Measurements from ENCODE around the gene MAP2K5.

The MAP2K5 gene

DNA sequence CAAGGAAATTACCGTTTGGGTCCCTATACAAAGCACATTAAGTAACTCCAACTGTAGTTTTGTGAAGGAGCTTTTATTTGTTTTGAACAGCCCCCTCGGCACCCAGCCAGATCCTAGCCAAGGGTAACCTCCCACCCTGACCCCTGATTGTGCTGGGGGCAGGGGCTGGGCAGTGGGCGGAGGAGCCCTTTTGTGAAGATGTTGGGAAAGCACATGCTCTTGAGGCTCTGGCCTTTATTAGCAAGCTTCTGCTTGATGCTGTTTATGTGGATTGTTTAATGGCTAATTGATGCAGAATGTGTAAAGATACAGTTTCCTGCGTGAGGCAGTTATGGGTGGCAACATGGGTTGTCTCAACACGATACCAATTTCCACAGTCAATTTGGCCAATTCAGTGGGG is 136.5 kb downstream of the MAP2K5 start:
- DNase-seq: no peak

DNA sequence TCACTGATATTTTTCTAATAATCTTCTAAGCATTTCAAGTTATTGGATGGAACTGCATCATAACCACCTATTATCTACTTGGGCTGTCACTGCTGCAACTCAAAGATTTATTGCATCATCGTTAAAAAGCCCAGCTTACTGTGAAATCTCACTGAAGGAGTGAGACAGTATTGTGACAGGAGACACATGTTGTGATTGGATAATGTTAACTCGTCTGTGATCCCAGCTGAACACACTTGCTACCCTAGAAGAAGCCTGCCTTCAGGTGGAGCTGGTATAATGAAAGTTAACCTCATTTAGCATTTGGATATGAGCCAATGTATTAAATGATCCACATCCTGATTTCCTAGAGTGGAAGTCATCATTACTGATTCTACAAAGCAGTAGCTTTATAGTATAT is 138.1 kb downstream of the MAP2K5 start:
- DNase-seq: peak; percentile 16

DNA sequence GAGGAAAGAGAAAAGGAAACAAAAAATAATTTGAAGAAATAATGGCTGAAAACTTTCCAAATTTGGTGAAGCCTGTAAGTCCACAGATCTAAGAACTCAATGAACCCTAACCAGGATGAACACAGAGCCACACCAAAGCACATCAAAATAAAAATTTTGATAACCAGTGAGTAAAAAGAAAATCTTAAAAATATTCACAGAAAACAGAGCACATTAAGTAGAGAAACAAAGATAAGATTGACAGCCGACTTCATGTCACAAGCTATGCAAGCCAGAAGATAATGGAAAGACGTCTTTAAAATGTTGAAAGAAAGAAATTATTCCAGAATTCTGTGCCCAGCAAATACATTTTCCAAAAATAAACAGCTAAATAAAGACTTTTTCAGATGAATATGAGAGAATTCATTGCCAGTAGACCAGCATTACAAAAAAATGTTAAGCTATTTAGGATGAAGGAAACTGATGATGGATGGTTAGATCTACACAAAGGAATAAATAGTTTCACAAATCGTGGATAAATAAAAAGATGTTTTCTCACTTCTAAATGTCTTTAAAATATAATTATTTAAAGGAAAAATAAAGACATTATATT is 142.6 kb downstream of the MAP2K5 start:
- DNase-seq: peak; percentile 13

DNA sequence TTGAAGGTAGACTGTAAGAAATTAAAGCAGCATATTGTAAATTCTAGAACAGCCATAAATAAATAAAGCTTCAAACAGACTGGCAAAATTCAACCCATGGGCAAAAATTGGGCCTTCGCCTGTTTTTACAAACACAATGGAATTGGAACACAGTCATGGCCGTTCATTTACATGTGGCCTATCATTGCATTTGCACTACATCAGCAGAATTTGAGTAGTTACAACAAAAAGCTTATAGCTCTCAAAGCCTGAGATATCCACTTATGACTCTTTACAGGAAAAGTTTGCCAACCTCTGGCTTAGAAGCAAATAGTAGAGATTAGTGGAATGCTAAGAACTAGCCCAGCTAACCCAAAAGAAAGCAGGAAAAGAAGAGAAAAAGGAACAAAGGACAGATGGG is 143.2 kb downstream of the MAP2K5 start:
- DNase-seq: no peak

DNA sequence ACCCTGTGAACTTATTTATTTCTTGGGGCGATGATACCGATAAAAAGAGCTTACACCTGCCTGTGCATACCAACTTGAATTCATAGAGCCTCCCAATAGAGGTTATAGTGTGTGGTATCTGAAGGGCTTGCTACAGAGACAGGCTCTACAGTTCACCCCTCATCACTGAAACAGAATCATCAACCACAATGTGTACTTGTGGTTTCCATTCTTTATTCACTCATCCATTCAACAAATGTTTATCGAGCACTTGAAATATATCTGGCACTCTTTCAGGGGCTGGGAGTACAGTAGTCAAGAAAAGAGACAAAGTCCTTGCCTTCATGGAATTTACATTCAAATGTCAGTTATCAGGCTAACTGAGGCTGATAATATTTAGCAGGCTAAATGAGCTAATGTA is 148.4 kb downstream of the MAP2K5 start:
- peak; percentile 90 for DNase-seq

DNA sequence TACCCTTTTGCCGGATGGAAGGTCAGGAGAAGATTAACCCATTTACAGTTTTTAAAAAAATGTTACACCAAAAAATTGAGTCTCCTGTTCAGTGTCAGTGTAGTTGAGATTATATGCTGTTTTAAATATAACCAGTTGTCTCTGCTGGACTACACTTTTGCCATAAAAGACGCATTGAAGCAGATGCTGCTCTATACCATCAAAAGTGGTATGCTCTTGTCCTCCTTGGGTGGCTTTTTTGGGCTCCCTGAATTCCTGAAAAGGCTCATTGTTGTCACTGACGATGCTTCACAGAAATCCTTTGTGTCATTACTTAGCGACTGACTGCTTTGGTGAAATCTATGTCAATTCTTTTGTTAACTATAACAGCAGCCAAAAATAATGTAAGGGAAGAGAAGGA is 148.9 kb downstream of the MAP2K5 start:
- no peak for DNase-seq

DNA sequence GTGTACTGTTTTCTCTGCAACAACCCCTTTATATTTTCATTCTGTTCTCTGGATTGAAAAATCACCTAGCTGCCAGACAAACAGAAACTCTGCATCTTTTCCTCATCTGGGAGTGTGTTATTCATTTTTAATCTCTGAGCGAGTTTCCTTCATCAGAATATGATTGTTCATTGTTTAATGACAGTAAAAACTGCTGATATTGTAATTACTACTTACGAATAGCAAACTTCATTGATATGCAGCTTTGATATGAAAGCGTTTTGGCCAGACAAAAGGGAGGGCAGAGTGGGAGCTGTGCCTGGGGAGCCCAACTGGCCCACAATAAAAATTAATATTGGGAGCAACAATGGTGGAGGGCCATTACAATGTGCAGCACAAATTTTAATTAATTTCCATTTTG is 150.1 kb downstream of the MAP2K5 start:
- DNase-seq: no peak

DNA sequence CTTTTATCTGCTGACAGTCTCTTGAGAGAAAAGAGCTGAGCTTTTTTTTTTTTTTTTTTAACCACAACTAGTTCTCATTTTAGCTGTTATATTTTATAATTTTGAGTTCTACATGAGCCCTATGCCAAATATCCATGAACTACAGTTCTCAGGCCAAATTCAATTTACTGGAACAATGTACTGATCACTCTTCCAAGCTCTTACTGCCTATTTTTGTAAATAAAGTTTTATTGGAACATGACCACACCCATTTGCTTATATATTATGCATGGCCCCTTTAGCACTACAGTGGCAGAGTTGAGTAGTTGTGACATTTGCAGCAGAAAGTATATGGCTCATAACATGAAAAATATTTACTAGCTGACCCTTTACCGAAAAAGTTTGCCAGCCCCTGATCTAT is 153.6 kb downstream of the MAP2K5 start:
- DNase-seq: no peak

DNA sequence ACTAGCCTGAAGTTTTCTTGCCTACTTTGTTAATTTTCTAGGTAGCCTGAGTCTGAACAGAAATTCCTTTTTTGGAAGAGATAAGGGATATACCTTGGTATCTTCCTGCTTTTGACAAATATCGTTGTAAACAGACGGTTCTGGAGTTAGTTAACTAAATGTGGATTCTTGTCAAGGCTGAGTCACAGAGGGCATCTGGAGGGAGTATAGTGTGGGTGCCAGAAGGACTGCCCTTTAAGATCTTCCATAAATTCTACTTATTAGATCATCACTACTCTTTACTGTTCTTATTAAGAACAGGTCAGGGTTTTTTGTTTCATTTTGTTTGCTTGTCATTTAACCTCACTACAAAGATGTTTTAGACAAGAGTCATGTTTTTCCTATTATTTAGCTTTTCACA is 157.5 kb downstream of the MAP2K5 start:
- DNase-seq: no peak

DNA sequence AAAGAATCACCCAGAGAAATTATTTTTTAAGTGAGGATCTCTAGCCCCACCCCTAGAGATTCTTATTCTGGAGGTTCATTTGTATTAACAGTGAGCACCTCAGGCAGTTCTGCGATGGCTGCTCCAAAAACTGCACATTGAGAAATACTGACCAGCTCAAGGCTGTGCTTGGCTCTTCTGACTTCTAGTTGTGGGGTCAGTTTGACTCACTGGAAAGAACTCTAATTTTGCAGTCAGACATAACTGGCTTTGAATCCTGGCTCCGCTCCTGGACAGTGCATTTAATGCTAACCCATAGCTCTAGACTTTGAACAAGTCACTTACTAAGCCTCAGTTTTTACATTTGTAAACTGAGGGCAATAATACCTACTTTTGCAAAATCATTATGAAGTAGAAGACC is 159.2 kb downstream of the MAP2K5 start:
- DNase-seq: no peak

DNA sequence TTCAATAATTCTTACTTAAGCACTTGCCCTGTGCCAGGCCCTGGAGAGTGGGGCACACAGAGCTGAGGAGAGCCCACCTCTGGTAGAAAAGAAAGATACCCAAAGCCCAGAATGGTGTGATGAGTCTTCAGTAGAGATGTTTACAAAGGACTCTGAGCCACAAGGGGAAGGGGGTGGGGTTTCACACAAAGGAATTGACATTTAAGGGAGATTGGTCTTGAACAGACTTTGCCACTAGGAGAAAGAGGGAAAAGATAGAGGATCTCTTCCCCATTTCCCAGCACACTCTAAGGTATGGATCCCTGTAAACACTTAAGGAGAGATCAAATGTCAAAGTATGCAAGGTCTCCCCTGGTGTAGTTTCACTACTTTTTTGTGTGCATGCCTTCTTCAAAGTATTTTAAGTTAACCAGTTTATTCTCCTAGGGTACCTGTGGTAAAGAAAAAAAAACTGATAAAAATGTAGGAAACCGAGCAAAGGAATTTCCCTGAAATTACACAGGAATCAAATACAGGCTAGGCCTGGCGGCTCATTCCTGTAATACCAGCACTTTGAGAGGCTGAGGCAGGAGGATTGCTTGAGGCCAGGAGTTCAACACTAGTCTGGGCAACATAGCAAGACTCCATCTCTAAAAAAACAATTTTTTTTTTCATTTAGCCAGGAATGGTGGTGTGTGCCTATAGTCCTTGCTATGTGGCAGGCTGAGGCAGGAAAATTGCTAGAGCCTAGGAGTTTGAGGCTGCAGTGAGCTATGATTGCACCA is 165.2 kb downstream of the MAP2K5 start:
- no peak for DNase-seq

DNA sequence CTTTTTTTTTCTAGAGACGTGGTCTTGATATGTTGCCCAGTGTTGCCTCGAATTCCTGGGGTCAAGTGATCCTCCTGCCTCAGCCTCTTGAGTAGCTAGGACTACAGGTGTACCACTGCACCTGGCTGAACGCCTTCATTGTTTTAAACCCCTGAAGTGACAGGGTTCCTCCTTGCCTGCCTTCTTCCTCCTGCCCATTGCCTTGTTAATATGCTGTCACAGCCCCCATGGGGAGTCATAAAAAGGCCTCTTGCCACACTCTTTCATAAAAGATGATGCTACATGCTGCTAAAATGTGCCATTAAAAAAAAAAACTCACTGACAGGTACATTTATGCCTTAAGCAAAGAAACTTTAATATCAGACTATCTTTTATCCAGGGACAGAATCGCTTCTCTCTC is 166.0 kb downstream of the MAP2K5 start:
- DNase-seq: peak; percentile 24

DNA sequence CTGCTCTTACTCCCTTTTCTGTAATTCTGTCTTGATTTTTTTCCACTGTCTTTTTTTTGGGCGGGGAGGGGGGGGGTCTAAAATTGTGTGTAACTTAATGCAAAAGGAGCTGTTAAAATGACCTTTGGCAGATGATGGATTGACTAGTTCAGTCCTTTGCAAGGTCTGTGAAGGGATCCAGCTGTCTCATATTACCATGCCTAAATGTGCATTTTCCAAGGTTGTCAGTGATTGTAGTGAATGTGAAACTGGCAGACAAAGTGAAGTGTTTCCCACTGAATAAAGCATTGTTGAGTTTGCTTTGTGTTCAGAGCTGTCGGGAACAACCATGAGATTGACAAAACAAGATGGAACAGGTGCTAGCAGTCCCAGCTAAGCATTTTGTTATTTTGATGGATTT is 172.7 kb downstream of the MAP2K5 start:
- DNase-seq: peak; percentile 40

DNA sequence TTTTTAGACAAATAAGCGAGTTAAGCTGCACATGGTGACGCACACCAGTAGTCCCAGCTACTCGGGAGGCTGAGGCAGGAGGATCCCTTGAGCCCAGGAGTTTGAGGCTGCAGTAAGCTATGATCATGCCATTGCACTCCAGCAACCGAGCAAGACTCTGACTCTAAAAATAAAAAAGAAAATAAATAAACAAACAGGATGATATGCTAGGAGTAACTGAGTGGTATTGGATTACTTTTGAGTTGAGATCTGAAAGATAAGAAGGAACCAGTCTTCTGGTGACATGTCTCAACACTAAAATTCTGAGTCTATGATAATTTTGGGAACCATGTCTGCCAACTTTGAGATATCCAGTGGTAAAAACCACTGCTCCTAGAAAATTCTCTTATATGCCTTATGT is 173.7 kb downstream of the MAP2K5 start:
- DNase-seq: no peak

DNA sequence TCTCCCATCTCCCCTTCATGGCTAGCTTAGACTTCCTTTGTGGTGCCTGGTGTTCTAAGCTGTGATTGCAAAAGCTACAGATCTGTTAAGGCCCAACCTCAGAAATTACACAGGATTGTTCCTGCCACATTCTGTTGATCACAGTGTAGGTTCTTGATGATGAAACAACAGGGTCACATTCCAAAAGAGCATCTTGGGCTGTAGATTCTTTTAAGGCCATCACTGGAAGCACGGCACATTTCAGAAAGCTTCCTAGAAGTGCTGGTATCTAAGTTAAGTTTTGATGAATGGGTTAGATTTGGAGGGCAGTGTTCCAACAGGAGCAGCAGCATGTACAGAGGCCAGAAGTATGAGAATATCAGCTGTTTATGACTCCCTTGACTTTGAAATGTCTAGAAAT is 175.3 kb downstream of the MAP2K5 start:
- DNase-seq: no peak

DNA sequence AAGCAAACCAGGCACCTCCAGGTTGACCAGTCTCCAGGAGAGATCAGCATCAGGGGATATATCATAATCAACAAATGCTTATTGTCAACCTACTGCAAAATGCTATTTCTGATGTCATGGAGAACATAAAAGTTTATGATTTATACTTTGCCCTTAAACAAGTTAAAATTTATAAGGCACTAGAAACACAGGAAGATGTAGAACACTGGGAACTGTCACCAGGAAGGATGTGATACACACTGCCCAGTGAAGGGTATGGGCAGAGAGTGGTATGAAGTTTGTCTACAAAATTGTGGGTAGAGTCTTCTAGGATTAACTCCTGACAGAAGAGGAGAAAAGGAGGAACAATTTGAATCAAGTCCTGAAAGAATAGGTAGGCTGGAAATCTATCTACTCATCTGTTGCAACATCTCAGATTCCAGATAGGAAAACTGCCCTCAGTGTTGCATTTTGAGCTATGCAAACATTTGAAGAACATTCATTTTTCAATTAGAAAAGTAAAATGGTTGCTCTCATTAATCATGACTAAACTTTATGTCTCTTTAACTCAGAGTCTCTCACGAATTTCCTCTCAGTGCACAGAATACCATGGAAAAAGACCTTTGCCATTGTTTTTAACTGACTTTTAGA is 176.9 kb downstream of the MAP2K5 start:
- no peak for DNase-seq

DNA sequence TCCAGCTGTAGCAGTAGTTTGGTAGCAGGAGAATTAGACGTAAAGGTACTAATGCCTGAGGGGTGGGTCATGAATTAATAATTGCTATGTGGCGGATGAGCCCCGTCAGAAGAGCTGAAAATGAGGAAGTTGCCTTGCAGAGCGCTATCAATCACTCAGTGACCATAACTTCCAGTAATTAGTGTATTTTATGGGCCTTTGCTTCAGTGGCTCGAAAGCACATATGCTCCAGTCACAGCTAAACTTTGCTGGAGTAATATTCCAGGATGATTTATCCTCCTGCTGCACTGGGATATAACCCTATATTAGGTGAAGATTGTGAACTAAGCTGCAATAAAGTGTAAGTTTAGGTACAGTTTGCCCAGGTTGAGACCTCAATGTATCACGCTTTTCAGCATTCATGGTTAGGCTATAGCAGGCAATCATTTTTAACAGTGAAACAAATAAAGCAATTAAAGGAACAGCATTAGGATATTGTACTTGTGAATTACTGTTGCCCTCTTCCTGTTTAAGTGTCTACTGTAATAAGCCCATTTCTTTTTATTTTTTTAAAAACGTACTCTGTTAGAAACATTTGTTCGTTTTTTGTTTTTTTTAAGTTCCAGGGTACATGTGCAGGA is 178.2 kb downstream of the MAP2K5 start:
- DNase-seq: no peak

DNA sequence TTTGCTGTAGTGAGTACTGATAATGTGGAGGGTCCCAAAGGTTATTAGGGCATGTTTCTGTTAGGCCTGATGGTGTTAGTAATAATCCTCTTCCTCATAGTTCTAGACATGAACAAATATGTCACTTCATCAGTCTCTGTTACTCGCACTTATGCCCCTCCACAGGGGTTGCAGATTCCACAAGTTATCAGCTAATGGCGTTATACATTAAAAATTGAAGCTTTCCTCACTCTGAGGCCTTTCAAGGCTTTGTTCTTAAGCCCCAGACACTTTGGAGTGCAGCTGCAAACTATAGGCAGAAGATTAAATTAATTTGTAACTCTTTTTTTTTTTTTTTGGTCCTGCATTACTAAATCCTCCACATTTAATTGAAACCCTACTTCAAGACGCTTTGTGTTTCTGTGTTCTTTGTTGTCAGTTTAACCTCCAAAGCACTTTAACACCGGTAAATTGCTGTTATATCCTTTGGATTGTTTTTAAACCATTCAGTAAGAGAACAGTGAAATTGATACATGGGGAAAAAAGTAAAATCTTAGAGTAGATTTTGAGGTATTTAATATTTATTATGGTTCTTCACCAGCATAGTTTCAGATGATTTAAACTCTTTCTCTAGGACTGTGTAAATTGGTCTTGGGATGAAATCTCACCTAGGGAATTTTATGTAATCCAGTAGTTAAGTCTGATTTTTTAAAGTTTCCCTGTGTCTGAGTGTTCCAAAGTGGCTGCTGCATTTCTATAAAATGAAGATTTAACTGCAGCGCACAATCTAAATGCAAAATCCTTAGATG is 179.7 kb downstream of the MAP2K5 start:
- DNase-seq: no peak

DNA sequence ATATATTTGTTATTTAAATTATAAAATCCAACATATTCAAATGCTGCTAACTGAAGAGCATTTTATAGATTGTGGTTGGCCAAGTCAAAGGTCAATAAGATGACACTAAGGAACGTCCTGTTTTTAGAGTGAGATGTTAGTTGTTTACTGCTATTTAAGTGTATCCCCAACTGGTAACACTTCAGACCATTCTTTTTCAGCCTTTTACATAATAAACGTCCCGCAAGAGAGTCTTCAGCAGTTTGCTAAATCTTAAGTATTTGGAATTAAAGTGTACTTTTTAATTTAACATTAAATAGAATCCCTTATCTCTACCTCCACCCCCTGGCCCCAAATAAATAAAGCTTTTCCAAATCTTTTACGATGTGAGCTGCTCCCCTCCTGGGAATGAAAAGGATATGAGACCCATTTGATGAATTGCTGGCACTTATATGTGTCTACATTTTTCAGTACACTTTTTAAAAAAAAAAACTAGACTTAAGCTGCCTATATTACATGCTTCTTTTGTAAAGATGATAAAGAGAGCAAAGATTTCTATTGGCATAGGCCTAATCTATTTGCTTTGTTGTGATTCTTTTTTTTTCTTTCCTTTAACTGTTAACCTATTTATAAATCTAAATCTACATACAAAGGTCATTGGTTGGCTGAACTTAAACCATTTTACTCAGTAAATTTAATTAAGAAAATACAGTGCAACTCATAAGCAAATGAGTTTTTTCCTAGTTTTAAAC is 181.0 kb downstream of the MAP2K5 start:
- no peak for DNase-seq

DNA sequence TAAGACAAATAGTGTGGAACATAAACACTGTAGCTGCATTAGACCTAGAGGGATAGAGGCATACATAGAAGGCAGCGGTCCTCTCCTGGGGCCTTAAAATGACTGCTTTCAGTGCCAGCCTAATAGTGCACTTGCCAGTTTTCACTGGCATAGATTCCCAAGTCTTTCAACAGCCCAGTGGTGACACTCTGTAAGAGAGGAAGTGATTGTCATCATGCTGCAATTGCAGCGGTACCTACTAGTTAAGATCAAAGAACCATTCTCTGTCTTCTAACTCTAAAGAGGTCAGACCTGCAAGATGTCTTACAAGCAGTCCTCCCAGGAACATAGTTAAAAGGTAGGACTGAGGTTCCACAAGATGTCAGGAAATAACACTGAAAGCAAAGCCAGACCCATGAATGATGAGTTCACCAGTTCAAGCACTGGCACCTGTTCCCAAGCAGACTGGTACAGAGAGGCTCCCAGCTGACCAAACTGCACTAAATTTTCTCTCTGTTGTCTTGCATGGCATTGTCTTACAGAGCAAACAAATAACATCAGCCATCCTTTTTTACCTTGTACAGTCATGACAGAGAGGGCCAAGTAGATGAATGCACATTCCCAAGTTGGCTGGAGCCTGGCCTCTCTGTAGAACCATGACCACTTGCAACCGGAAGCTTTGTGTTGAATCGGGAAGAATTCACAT is 182.3 kb downstream of the MAP2K5 start:
- no peak for DNase-seq

DNA sequence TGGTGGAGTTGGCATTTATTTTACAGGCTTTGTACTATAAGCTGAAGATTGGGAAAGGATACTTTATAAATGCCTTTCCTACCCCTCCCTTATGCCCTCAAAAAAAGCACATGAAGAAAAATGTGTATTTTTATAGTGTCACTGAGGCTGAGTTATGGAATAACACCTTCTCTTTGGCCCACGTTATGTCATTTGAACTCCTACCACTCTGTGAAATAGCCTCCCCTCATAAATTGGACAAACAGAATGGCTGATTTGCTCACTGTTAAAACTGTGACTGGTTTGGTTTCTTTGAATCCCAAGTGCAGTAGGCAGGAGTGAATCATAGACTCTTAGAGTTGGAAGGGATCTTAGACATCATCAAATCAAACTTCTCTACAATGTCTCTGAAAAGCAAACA is 187.6 kb downstream of the MAP2K5 start:
- no peak for DNase-seq
